ENCODE data around the gene DIAPH2. TPM values are rescaled to one million over a fixed set of nuclear protein-coding genes. Genes with fewer than 3 reads are reported as not detected.

DIAPH2 gene
- total and polyA plus RNA-seq, 4 donors, result 7.2 to 57.6 (median 15.5) TPM

- Histone ChIP-seq H3K27ac (ENCODE audit: low read depth in 1 of 2, low read length in 1 of 2) (no peak overlapping the region), H3K9me3 (ENCODE audit: control insufficient read depth in 4 of 4, insufficient read depth in 3 of 4, low read length in 3 of 4) (no peaks in the 10 kb centered on the region), H3K9ac (ENCODE audit: insufficient read depth in 1 of 2, low read length in 2 of 2) (no peak overlapping the region), H3K4me1 (ENCODE audit: control insufficient read depth in 5 of 5, insufficient read depth in 5 of 5, low read length in 5 of 5) (no peaks in the 10 kb centered on the region), H3K27me3 (ENCODE audit: control insufficient read depth in 3 of 3, insufficient read depth in 3 of 3, low read length in 2 of 3) (peaks cover 0 to 13% (median 0%) of the 10 kb centered on the region in 3 donors), H3K4me3 (no peak overlapping the region), H3K36me3 (ENCODE audit: control insufficient read depth in 4 of 4, insufficient read depth in 4 of 4, low read length in 4 of 4) (no peaks in the 10 kb centered on the region)
- ATAC-seq (ENCODE audit: insufficient read depth, low FRiP score), result no peak
- WGBS, 2 donors, result 51 to 86% methylated on average over 2 of the region's 2 CpGs
- TF ChIP-seq CTCF (IDR thresholded peaks at IDR 0.05; ENCODE audit: control extremely low read depth, extremely low read depth), result no peak
- peak in 1 of 3 donors; percentile 8 for DNase-seq
Observed at GRCh38 chrX:97026406-97026805, 341.8 kb downstream of the DIAPH2 start.

GRCh38 chrX:97027384-97027922 is 342.8 kb downstream of the DIAPH2 start:
- Histone ChIP-seq H3K27me3 (ENCODE audit: control insufficient read depth in 3 of 3, insufficient read depth in 3 of 3, low read length in 2 of 3) (peaks cover 0 to 21% (median 3%) of the 10 kb centered on the region in 3 donors), H3K4me3 (no peak overlapping the region), H3K9ac (ENCODE audit: insufficient read depth in 1 of 2, low read length in 2 of 2) (no peak overlapping the region), H3K27ac (ENCODE audit: low read depth in 1 of 2, low read length in 1 of 2) (no peak overlapping the region), H3K9me3 (ENCODE audit: control insufficient read depth in 4 of 4, insufficient read depth in 3 of 4, low read length in 3 of 4) (no peaks in the 10 kb centered on the region), H3K36me3 (ENCODE audit: control insufficient read depth in 4 of 4, insufficient read depth in 4 of 4, low read length in 4 of 4) (no peaks in the 10 kb centered on the region), H3K4me1 (ENCODE audit: control insufficient read depth in 5 of 5, insufficient read depth in 5 of 5, low read length in 5 of 5) (no peaks in the 10 kb centered on the region)
- DNase-seq, result peak in 1 of 3 donors; percentile 10
- 55 to 86% methylated on average over 6 of the region's 6 CpGs for WGBS, 2 donors
- no peak for ATAC-seq (ENCODE audit: insufficient read depth, low FRiP score)
- TF ChIP-seq CTCF (IDR thresholded peaks at IDR 0.05; ENCODE audit: control extremely low read depth, extremely low read depth), result no peak

GRCh38 chrX:97030463-97030862 is 345.8 kb downstream of the DIAPH2 start:
- H3K9ac ChIP-seq (ENCODE audit: insufficient read depth in 1 of 2, low read length in 2 of 2), result no peak overlapping the region
- no peak for ATAC-seq (ENCODE audit: insufficient read depth, low FRiP score)
- peaks cover 0 to 30% (median 3%) of the 10 kb centered on the region in 3 donors for H3K27me3 ChIP-seq (ENCODE audit: control insufficient read depth in 3 of 3, insufficient read depth in 3 of 3, low read length in 2 of 3)
- no peaks in the 10 kb centered on the region for H3K36me3 ChIP-seq (ENCODE audit: control insufficient read depth in 4 of 4, insufficient read depth in 4 of 4, low read length in 4 of 4)
- no peak overlapping the region for H3K27ac ChIP-seq (ENCODE audit: low read depth in 1 of 2, low read length in 1 of 2)
- DNase-seq, result no peak
- no peak for TF ChIP-seq CTCF (IDR thresholded peaks at IDR 0.05; ENCODE audit: control extremely low read depth, extremely low read depth)
- 80 to 100% methylated on average over 2 of the region's 2 CpGs for WGBS, 2 donors
- H3K9me3 ChIP-seq (ENCODE audit: control insufficient read depth in 4 of 4, insufficient read depth in 3 of 4, low read length in 3 of 4), result no peaks in the 10 kb centered on the region
- H3K4me3 ChIP-seq, result no peak overlapping the region
- no peaks in the 10 kb centered on the region for H3K4me1 ChIP-seq (ENCODE audit: control insufficient read depth in 5 of 5, insufficient read depth in 5 of 5, low read length in 5 of 5)

- H3K36me3 ChIP-seq (ENCODE audit: control insufficient read depth in 4 of 4, insufficient read depth in 4 of 4, low read length in 4 of 4), result no peaks in the 10 kb centered on the region
- H3K4me1 ChIP-seq (ENCODE audit: control insufficient read depth in 5 of 5, insufficient read depth in 5 of 5, low read length in 5 of 5), result no peaks in the 10 kb centered on the region
- TF ChIP-seq CTCF (IDR thresholded peaks at IDR 0.05; ENCODE audit: control extremely low read depth, extremely low read depth), result no peak
- H3K9ac ChIP-seq (ENCODE audit: insufficient read depth in 1 of 2, low read length in 2 of 2), result no peak overlapping the region
- DNase-seq (no peak), ATAC-seq (ENCODE audit: insufficient read depth, low FRiP score) (no peak)
- no peaks in the 10 kb centered on the region for H3K9me3 ChIP-seq (ENCODE audit: control insufficient read depth in 4 of 4, insufficient read depth in 3 of 4, low read length in 3 of 4)
- no peak overlapping the region for H3K27ac ChIP-seq (ENCODE audit: low read depth in 1 of 2, low read length in 1 of 2)
- H3K27me3 ChIP-seq (ENCODE audit: control insufficient read depth in 3 of 3, insufficient read depth in 3 of 3, low read length in 2 of 3), result peaks cover 0 to 31% (median 3%) of the 10 kb centered on the region in 3 donors
- WGBS, 2 donors, result 84 to 95% methylated on average over 1 of the region's 1 CpG
- H3K4me3 ChIP-seq, result no peak overlapping the region
Observed at GRCh38 chrX:97030947-97031346, 346.3 kb downstream of the DIAPH2 start.
